GM19324 (cell line): ENCODE data around the gene KIR2DL3.
"Not testable (repeated sequence)": the region's sequence is repeated elsewhere in the genome, so short reads cannot be mapped to it uniquely, and the experiment has no call there.

Source experiments
- ATAC-seq: cut with Tn5 transposase; IDR thresholded peaks from one replicate; pipeline ENCODE4 v1.9.1; 2021; ENCODE audit warnings: mild to moderate bottlenecking, moderate library complexity; ENCODE audit not compliant: unreplicated experiment, low FRiP score

KIR2DL3 gene

GRCh38 chr19:54738306-54738705 lies at the start of gene KIR2DL3:
Gene KIR2DL3 (plus strand): TSS chr19:54738513. CDS start chr19:54738546, 33 bp downstream.
- ATAC-seq = not testable (repeated sequence)

- ATAC-seq = no peak
These were observed 46.6 kb upstream of the KIR2DL3 start for GRCh38 chr19:54691582-54692297.

- no peak for ATAC-seq
These were observed 46.1 kb upstream of the KIR2DL3 start for GRCh38 chr19:54692298-54692615.

GRCh38 chr19:54694648-54695047 lies 43.7 kb upstream of the KIR2DL3 start:
- no peak for ATAC-seq

- no peak for ATAC-seq
These were observed 42.2 kb upstream of the KIR2DL3 start for GRCh38 chr19:54696117-54696548.

GRCh38 chr19:54696766-54697165 lies 41.5 kb upstream of the KIR2DL3 start:
- no peak for ATAC-seq

GRCh38 chr19:54697716-54698115 lies 40.6 kb upstream of the KIR2DL3 start:
- not testable (repeated sequence) for ATAC-seq

- ATAC-seq = no peak
These were observed 33.4 kb upstream of the KIR2DL3 start for GRCh38 chr19:54704928-54705327.

GRCh38 chr19:54707962-54708361 lies 30.4 kb upstream of the KIR2DL3 start:
- ATAC-seq = no peak

- no peak for ATAC-seq
These were observed 29.5 kb upstream of the KIR2DL3 start for GRCh38 chr19:54708781-54709180.

- no peak for ATAC-seq
These were observed 28.9 kb upstream of the KIR2DL3 start for GRCh38 chr19:54709212-54709948.

GRCh38 chr19:54709956-54710355 lies 28.4 kb upstream of the KIR2DL3 start:
- ATAC-seq = not testable (repeated sequence)

- no peak for ATAC-seq
These were observed 14.2 kb upstream of the KIR2DL3 start, which contains the start of gene KIR3DL3 for GRCh38 chr19:54724142-54724541. Gene KIR3DL3 (plus strand): TSS chr19:54724442. CDS start chr19:54724497, 55 bp downstream.

GRCh38 chr19:54724644-54725043 lies 13.7 kb upstream of the KIR2DL3 start:
- ATAC-seq = no peak

- no peak for ATAC-seq
These were observed 13.0 kb upstream of the KIR2DL3 start for GRCh38 chr19:54725321-54725720.

- no peak for ATAC-seq
These were observed 10.8 kb upstream of the KIR2DL3 start for GRCh38 chr19:54727562-54727961.

GRCh38 chr19:54728167-54728566 lies 10.1 kb upstream of the KIR2DL3 start:
- no peak for ATAC-seq

GRCh38 chr19:54729416-54730188 lies 8.7 kb upstream of the KIR2DL3 start:
- no peak for ATAC-seq

GRCh38 chr19:54731191-54731590 lies 7.1 kb upstream of the KIR2DL3 start:
- no peak for ATAC-seq

GRCh38 chr19:54738715-54739114 lies 402 bp downstream of the KIR2DL3 start:
- no peak for ATAC-seq
